Mononuclear cell (primary cell): Measurements from ENCODE around the gene C1QTNF4. TPM values are rescaled to one million over a fixed set of nuclear protein-coding genes. Genes with fewer than 3 reads are reported as not detected.

Experiments used
- total RNA-seq: library from RNA; depleted of rRNA; stranded (reverse); fragments of >200 nt; gene quantifications from one replicate; pipeline ENCODE4 v1.2.3, GENCODE V29; 2012

Gene C1QTNF4
- total RNA-seq, 1 donor, result 0.31 TPM

Other genes with a start within 250 kb of the C1QTNF4 start
- 0.21 TPM for gene MYBPC3, start 241.7 kb downstream of the C1QTNF4 start, total RNA-seq
- 202 TPM for gene SPI1, start 215.9 kb downstream of the C1QTNF4 start, total RNA-seq
- 13.4 TPM for gene SLC39A13, start 185.8 kb downstream of the C1QTNF4 start, total RNA-seq
- 48.7 TPM for gene PSMC3, start 168.0 kb downstream of the C1QTNF4 start, total RNA-seq
- 0.42 TPM for gene RAPSN, start 145.3 kb downstream of the C1QTNF4 start, total RNA-seq
- gene CELF1, start 41.3 kb downstream of the C1QTNF4 start, total RNA-seq, result 142 TPM
- 57.9 TPM for gene PTPMT1, start 28.8 kb downstream of the C1QTNF4 start, total RNA-seq
- gene KBTBD4, start 15.4 kb downstream of the C1QTNF4 start, total RNA-seq, result 43.7 TPM
- 35.3 TPM for gene NDUFS3, start 15.3 kb downstream of the C1QTNF4 start, total RNA-seq
- gene FAM180B, start 7.7 kb downstream of the C1QTNF4 start, total RNA-seq, result not detected
- gene MTCH2, start 48.1 kb upstream of the C1QTNF4 start, total RNA-seq, result 16.7 TPM
- gene AGBL2, start 121.0 kb upstream of the C1QTNF4 start, total RNA-seq, result 2.1 TPM
- gene FNBP4, start 172.9 kb upstream of the C1QTNF4 start, total RNA-seq, result 453 TPM